ENCODE data around the gene GALNT16.

DNA sequence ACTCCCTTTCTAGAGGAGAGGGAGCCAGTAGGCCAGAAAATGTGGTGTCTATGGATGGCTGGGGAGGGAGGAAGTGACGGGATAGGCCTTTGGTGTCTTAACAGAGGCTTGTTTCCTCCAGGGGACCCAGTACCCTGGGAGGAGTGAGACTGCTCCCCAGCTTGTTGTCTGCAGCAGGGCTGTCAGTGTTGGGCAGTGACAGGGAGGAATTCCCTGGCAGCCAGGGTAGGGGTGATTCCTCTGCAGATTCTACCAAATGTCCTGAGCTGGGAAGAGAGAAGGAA is 64.0 kb downstream of the GALNT16 start:
- TF ChIP-seq GATA2 (IDR thresholded peaks at IDR 0.05; ENCODE audit: low read depth, low read length): no peak
- no peak for TF ChIP-seq GATA3 (IDR thresholded peaks at IDR 0.05; ENCODE audit: low read depth, low read length)
